Measurements from ENCODE around the gene DNAH11. TPM values are rescaled to one million over a fixed set of nuclear protein-coding genes. Genes with fewer than 3 reads are reported as not detected.

Gene DNAH11
- total RNA-seq, 1 experiment from 2014 or later, result 0.39 TPM

DNA sequence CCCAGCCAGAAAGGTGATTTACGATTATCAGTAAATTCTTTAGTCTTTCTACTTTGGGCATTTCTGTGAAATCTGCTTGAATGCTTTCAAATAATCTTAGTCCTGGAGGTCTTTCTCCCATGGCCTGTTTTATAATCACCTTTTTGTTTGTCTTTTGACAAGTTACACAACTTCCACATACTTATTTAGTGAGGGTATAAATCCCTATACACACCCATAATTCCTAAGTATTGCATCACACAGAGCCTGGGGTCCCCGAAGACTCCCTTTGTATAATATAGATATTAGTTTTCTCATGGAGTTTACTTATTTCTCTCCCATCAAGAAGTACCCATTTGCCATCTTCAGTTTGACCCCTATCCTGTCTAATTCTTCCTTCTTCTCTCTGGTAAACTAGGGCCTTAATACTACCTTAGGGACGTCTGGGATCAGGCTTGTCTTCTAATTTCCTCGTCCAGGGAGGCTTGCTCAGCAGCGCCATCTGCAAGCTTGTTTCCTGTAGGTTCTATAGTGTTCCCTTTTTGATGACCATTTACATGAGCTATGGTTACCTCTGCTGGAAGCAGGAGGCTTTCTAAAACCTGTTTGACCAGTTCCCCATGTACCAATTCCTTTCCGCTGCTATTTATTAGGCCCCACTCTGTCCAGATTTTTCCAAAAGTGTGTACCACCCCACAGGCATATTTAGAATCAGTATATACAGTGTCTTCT is 8.1 kb downstream of the DNAH11 start:
- H3K4me3 ChIP-seq (replicated peaks in 1 of 2; ENCODE audit: low read depth in 1 of 2, low read length in 2 of 2), result no peak overlapping the region
- POLR2A ChIA-PET, result interaction anchor here (1.1 kb wide), 1 partner anchor 11 kb away, joined by 3 read pairs; no protein-coding TSS in a partner anchor
- no peak overlapping the region for H3K27ac ChIP-seq (ENCODE audit: low read depth, low read length)
- peaks cover 4 to 6% of the 10 kb centered on the region in 2 experiments; a peak in 2 of 4 replicates for H3K4me1 ChIP-seq (ENCODE audit: control insufficient read depth in 1 of 2, insufficient read depth in 2 of 2, low read length in 2 of 2)
- CTCF ChIA-PET, result interaction anchor here (0.9 to 1.7 kb wide), 2 partner anchors 23 to 216 kb away, joined by 3 to 4 read pairs; no protein-coding TSS in a partner anchor
- peak; percentile 31 for DNase-seq (ENCODE audit: low read depth, low spot score)
- H3K79me2 ChIP-seq (ENCODE audit: insufficient read depth, low read length), result no peaks in the 10 kb centered on the region
- RAD21 ChIA-PET (ENCODE audit: low non-redundant PET in 1 of 2, low total read pairs in 2 of 2, uncharacterized antibody in 2 of 2, unreplicated experiment in 2 of 2), result no interaction called here
- H3K9me3 ChIP-seq (ENCODE audit: control insufficient read depth in 1 of 2, insufficient read depth in 1 of 2, low read depth in 1 of 2, low read length in 2 of 2), result no peaks in the 10 kb centered on the region
- H3K9ac ChIP-seq (ENCODE audit: low read length), result no peak overlapping the region
- intact Hi-C loops (cut with micrococcal nuclease), result no loop called here
- no peak overlapping the region for H2AFZ ChIP-seq (ENCODE audit: low read depth, low read length, poor library complexity, severe bottlenecking)
- no TSS peak for BruUV-seq (replicated peaks)
- ATAC-seq, result peak; percentile 73
- no peak for TF ChIP-seq SIN3A (IDR thresholded peaks at IDR 0.05; ENCODE audit: low read depth)
- TF ChIP-seq, protein P1, sequence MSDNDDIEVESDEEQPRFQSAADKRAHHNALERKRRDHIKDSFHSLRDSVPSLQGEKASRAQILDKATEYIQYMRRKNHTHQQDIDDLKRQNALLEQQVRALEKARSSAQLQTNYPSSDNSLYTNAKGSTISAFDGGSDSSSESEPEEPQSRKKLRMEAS (IDR thresholded peaks at IDR 0.05), result 0 out of 2 replicates have a peak, but pooled peaks have one; percentile 12
- TF ChIP-seq CBX3 (IDR thresholded peaks at IDR 0.05; ENCODE audit: low read depth), result 0 out of 2 replicates have a peak, but pooled peaks have one; percentile 42
- no peak for TF ChIP-seq ZNF274 (IDR thresholded peaks at IDR 0.05; ENCODE audit: low read depth, low read length)
- TF ChIP-seq TCF7L2 (IDR thresholded peaks at IDR 0.05; ENCODE audit: borderline replicate concordance, extremely low read depth, insufficient read depth, insufficient read length), result no peak
- peak; percentile 23; the same call in 1 of the 2 replicates for TF ChIP-seq RAD21 (IDR thresholded peaks at IDR 0.05; ENCODE audit: low read depth)
- TF ChIP-seq EGR1 (IDR thresholded peaks at IDR 0.05; ENCODE audit: low read depth), result no peak
- TF ChIP-seq, protein P2, sequence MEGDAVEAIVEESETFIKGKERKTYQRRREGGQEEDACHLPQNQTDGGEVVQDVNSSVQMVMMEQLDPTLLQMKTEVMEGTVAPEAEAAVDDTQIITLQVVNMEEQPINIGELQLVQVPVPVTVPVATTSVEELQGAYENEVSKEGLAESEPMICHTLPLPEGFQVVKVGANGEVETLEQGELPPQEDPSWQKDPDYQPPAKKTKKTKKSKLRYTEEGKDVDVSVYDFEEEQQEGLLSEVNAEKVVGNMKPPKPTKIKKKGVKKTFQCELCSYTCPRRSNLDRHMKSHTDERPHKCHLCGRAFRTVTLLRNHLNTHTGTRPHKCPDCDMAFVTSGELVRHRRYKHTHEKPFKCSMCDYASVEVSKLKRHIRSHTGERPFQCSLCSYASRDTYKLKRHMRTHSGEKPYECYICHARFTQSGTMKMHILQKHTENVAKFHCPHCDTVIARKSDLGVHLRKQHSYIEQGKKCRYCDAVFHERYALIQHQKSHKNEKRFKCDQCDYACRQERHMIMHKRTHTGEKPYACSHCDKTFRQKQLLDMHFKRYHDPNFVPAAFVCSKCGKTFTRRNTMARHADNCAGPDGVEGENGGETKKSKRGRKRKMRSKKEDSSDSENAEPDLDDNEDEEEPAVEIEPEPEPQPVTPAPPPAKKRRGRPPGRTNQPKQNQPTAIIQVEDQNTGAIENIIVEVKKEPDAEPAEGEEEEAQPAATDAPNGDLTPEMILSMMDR (IDR thresholded peaks at IDR 0.05 in 2 of 3, conservative IDR thresholded peaks at IDR 0.05 in 1 of 3; ENCODE audit: borderline replicate concordance in 1 of 3, insufficient read depth in 1 of 3, low read depth in 2 of 3, low read length in 2 of 3), result peak; percentile 14 to 26 (median 21); a peak in 2 of 6 replicates
- no peak for TF ChIP-seq YY1 (IDR thresholded peaks at IDR 0.05; ENCODE audit: extremely low read depth, insufficient replicate concordance, low read depth, low read length)
- TF ChIP-seq, protein P3, sequence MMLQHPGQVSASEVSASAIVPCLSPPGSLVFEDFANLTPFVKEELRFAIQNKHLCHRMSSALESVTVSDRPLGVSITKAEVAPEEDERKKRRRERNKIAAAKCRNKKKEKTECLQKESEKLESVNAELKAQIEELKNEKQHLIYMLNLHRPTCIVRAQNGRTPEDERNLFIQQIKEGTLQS (IDR thresholded peaks at IDR 0.05), result no peak
- H4K20me1 ChIP-seq (ENCODE audit: insufficient read depth), result no peaks in the 10 kb centered on the region
- H3K9me2 ChIP-seq (ENCODE audit: insufficient read depth), result no peaks in the 10 kb centered on the region
- H3K27me3 ChIP-seq (ENCODE audit: insufficient read depth, low read length), result no peaks in the 10 kb centered on the region
- H3K4me2 ChIP-seq (ENCODE audit: low read length), result no peak overlapping the region
- H3K36me3 ChIP-seq (ENCODE audit: control insufficient read depth in 1 of 2, insufficient read depth in 2 of 2, low read length in 2 of 2), result no peaks in the 10 kb centered on the region

All from HCT116 (cell line).